ENCODE results near the gene GLO1. TPM values are rescaled to one million over a fixed set of nuclear protein-coding genes. Genes with fewer than 3 reads are reported as not detected.

The GLO1 gene
- total RNA-seq, 1 experiment from 2014 or later, result 188 TPM

DNA sequence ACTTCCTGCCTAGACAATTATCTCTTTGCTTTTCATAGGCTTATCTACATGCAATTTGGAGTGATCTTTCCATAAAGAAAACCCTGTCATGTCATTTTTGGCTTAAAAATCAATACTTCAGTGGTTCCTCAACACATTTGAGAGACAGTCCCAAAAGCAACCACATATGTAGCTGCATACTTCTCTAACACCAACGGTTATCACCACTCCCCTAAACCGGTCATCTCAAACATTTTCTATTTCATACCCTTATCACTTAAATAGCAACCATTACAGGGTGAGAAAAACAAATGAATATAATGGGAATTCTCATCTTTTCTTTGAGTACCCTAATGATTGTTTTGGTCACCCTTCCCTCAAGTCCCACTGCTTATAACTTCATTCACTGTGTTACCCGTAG is 5.1 kb downstream of the GLO1 start:
- H2AK5ac ChIP-seq (ENCODE audit: insufficient read length, low read length), result no peak overlapping the region
- H2AFZ ChIP-seq (ENCODE audit: low read length), result no peak overlapping the region
- TF ChIP-seq, protein P1, sequence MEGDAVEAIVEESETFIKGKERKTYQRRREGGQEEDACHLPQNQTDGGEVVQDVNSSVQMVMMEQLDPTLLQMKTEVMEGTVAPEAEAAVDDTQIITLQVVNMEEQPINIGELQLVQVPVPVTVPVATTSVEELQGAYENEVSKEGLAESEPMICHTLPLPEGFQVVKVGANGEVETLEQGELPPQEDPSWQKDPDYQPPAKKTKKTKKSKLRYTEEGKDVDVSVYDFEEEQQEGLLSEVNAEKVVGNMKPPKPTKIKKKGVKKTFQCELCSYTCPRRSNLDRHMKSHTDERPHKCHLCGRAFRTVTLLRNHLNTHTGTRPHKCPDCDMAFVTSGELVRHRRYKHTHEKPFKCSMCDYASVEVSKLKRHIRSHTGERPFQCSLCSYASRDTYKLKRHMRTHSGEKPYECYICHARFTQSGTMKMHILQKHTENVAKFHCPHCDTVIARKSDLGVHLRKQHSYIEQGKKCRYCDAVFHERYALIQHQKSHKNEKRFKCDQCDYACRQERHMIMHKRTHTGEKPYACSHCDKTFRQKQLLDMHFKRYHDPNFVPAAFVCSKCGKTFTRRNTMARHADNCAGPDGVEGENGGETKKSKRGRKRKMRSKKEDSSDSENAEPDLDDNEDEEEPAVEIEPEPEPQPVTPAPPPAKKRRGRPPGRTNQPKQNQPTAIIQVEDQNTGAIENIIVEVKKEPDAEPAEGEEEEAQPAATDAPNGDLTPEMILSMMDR (conservative IDR thresholded peaks at IDR 0.05), result no peak
- no peak overlapping the region for H2BK5ac ChIP-seq (ENCODE audit: insufficient read length, low read length)
- H4K8ac ChIP-seq (replicated peaks; ENCODE audit: insufficient read length, low read depth, low read length), result no peak overlapping the region
- peaks cover 26% of the 10 kb centered on the region; the same call in 1 of the 2 replicates for H3K79me2 ChIP-seq (ENCODE audit: insufficient read depth, low read length)
- H4K91ac ChIP-seq (ENCODE audit: insufficient read length, low read depth, low read length), result no peak overlapping the region
- Mint-ChIP-seq H3K36me3 (ENCODE audit: insufficient read depth in 1 of 3, low read depth in 3 of 3) (peaks cover 46 to 57% (median 49%) of the 10 kb centered on the region in 3 experiments), H3K27ac (peak overlapping the region in 1 of 3 experiments; percentile 21; a peak in 1 of 7 replicates), H3K9me3 (peaks cover 13 to 24% of the 10 kb centered on the region in 2 experiments), H3K4me3 (no peak overlapping the region), H3K27me3 (ENCODE audit: low read depth) (no peaks in the 10 kb centered on the region), H3K4me1 (peaks cover 13 to 14% of the 10 kb centered on the region in 2 experiments; a peak in 3 of 4 replicates)
- no peaks in the 10 kb centered on the region for H3K27me3 ChIP-seq (ENCODE audit: insufficient read depth, low read length)
- no peak for DNase-seq
- H3K18ac ChIP-seq (ENCODE audit: insufficient read length, low read depth, low read length), result no peak overlapping the region
- H4K20me1 ChIP-seq (ENCODE audit: control insufficient read depth, insufficient read depth, insufficient read length), result no peaks in the 10 kb centered on the region
- H2BK15ac ChIP-seq (ENCODE audit: low read depth, low read length), result no peak overlapping the region
- 100% methylated on average over 2 of the region's 3 CpGs for WGBS (ENCODE audit: extremely low coverage, insufficient read length, low lambda C conversion rate)
- no peak overlapping the region for H3K56ac ChIP-seq (ENCODE audit: insufficient read length, low read depth, low read length)
- H3K4me2 ChIP-seq (ENCODE audit: insufficient read depth, insufficient read length, low read length), result no peak overlapping the region
- no peak overlapping the region for H2BK12ac ChIP-seq (ENCODE audit: insufficient read length, low read depth, low read length)
- peaks cover 6% of the 10 kb centered on the region for H3K23me2 ChIP-seq (ENCODE audit: insufficient read length, low read depth, low read length, poor library complexity, severe bottlenecking)
- no peaks in the 10 kb centered on the region; the same call in 1 of the 2 replicates for H3K4me1 ChIP-seq (ENCODE audit: insufficient read depth, low read length)
- H3K79me1 ChIP-seq (ENCODE audit: insufficient read depth, low read depth, low read length, poor library complexity, severe bottlenecking), result peaks cover 7% of the 10 kb centered on the region
- H4K5ac ChIP-seq (ENCODE audit: insufficient read length, low read depth, low read length), result no peak overlapping the region
- H3K9me3 ChIP-seq (ENCODE audit: control insufficient read depth, low read depth, low read length), result no peaks in the 10 kb centered on the region
- H2BK120ac ChIP-seq (ENCODE audit: low read depth, low read length, poor library complexity, severe bottlenecking), result no peak overlapping the region
- H2BK20ac ChIP-seq (ENCODE audit: low read depth, low read length, poor library complexity, severe bottlenecking), result no peak overlapping the region
- H3K14ac ChIP-seq (ENCODE audit: insufficient read depth, low read length), result no peak overlapping the region
- H3K4ac ChIP-seq (ENCODE audit: low read depth, low read length), result no peak overlapping the region
- no peak overlapping the region for H3T11ph ChIP-seq (ENCODE audit: low read length)
- H3K23ac ChIP-seq (ENCODE audit: insufficient read length, low read depth, low read length), result no peak overlapping the region
- no peak overlapping the region for H3K27ac ChIP-seq (ENCODE audit: insufficient read length, low read depth, low read length)
- no peak overlapping the region for H3K9ac ChIP-seq (ENCODE audit: extremely low read depth, insufficient read length, low read length)
